ENCODE results near the gene GABRR3.
"Not testable (repeated sequence)": the region's sequence is repeated elsewhere in the genome, so short reads cannot be mapped to it uniquely, and the experiment has no call there.

GABRR3 gene

GRCh38 chr3:98021830-98022560 is 13.1 kb downstream of the GABRR3 start:
- no peak for DNase-seq

- no peak for DNase-seq
These were observed 14.7 kb downstream of the GABRR3 start for GRCh38 chr3:98020412-98020811.

- DNase-seq: no peak
These were observed 16.8 kb downstream of the GABRR3 start for GRCh38 chr3:98018301-98018700.

- DNase-seq: no peak
These were observed 20.9 kb downstream of the GABRR3 start for GRCh38 chr3:98014268-98014585.

- no peak for DNase-seq
These were observed 21.5 kb downstream of the GABRR3 start for GRCh38 chr3:98013411-98014267.

GRCh38 chr3:98012979-98013378 is 22.1 kb downstream of the GABRR3 start:
- no peak for DNase-seq

GRCh38 chr3:98010883-98011449 is 24.1 kb downstream of the GABRR3 start:
- not testable (repeated sequence) for DNase-seq

GRCh38 chr3:98010194-98010882 is 24.8 kb downstream of the GABRR3 start:
- DNase-seq: no peak

- no peak for DNase-seq
These were observed 26.3 kb downstream of the GABRR3 start for GRCh38 chr3:98008855-98009254.

- no peak for DNase-seq
These were observed 29.7 kb downstream of the GABRR3 start for GRCh38 chr3:98005438-98005837.

- no peak for DNase-seq
These were observed 30.4 kb downstream of the GABRR3 start for GRCh38 chr3:98004721-98005120.

GRCh38 chr3:98003306-98003969 is 31.7 kb downstream of the GABRR3 start:
- DNase-seq: peak in 2 of 6 experiments; percentile 4 to 7

- DNase-seq: no peak
These were observed 32.4 kb downstream of the GABRR3 start for GRCh38 chr3:98002717-98003116.

- no peak for DNase-seq
These were observed 35.1 kb downstream of the GABRR3 start for GRCh38 chr3:97999994-98000393.

- no peak for DNase-seq
These were observed 36.0 kb downstream of the GABRR3 start for GRCh38 chr3:97999103-97999502.

- no peak for DNase-seq
These were observed 38.1 kb downstream of the GABRR3 start for GRCh38 chr3:97996988-97997387.

- DNase-seq: no peak
These were observed 40.7 kb downstream of the GABRR3 start for GRCh38 chr3:97994328-97994945.

- DNase-seq: no peak
These were observed 41.6 kb downstream of the GABRR3 start for GRCh38 chr3:97993526-97993925.

GRCh38 chr3:97992547-97993173 is 42.5 kb downstream of the GABRR3 start:
- DNase-seq: no peak

GRCh38 chr3:97991293-97991682 is 43.8 kb downstream of the GABRR3 start:
- peak in 4 of 6 experiments; percentile 4 to 45 (median 38) for DNase-seq

GRCh38 chr3:97990624-97991292 is 44.4 kb downstream of the GABRR3 start:
- DNase-seq: peak in 1 of 6 experiments; percentile 1

Data from stimulated activated naive CD4-positive, alpha-beta T cell (primary cell).